ENCODE measurements around the gene PDCD1. TPM values are rescaled to one million over a fixed set of nuclear protein-coding genes. Genes with fewer than 3 reads are reported as not detected.

PDCD1 gene
- total and polyA plus RNA-seq, 10 of the 15 experiments (the other 5 are each of a cell fraction or from before 2014, with no cell fraction given) = 0.62 to 6.4 (median 2.9) TPM; not detected in 2

- TF ChIP-seq, protein P1, sequence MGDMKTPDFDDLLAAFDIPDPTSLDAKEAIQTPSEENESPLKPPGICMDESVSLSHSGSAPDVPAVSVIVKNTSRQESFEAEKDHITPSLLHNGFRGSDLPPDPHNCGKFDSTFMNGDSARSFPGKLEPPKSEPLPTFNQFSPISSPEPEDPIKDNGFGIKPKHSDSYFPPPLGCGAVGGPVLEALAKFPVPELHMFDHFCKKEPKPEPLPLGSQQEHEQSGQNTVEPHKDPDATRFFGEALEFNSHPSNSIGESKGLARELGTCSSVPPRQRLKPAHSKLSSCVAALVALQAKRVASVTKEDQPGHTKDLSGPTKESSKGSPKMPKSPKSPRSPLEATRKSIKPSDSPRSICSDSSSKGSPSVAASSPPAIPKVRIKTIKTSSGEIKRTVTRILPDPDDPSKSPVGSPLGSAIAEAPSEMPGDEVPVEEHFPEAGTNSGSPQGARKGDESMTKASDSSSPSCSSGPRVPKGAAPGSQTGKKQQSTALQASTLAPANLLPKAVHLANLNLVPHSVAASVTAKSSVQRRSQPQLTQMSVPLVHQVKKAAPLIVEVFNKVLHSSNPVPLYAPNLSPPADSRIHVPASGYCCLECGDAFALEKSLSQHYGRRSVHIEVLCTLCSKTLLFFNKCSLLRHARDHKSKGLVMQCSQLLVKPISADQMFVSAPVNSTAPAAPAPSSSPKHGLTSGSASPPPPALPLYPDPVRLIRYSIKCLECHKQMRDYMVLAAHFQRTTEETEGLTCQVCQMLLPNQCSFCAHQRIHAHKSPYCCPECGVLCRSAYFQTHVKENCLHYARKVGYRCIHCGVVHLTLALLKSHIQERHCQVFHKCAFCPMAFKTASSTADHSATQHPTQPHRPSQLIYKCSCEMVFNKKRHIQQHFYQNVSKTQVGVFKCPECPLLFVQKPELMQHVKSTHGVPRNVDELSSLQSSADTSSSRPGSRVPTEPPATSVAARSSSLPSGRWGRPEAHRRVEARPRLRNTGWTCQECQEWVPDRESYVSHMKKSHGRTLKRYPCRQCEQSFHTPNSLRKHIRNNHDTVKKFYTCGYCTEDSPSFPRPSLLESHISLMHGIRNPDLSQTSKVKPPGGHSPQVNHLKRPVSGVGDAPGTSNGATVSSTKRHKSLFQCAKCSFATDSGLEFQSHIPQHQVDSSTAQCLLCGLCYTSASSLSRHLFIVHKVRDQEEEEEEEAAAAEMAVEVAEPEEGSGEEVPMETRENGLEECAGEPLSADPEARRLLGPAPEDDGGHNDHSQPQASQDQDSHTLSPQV (IDR thresholded peaks at IDR 0.05) = no peak
Observed at GRCh38 chr2:241854342-241855244, 4.1 kb downstream of the PDCD1 start (continued).

DNA sequence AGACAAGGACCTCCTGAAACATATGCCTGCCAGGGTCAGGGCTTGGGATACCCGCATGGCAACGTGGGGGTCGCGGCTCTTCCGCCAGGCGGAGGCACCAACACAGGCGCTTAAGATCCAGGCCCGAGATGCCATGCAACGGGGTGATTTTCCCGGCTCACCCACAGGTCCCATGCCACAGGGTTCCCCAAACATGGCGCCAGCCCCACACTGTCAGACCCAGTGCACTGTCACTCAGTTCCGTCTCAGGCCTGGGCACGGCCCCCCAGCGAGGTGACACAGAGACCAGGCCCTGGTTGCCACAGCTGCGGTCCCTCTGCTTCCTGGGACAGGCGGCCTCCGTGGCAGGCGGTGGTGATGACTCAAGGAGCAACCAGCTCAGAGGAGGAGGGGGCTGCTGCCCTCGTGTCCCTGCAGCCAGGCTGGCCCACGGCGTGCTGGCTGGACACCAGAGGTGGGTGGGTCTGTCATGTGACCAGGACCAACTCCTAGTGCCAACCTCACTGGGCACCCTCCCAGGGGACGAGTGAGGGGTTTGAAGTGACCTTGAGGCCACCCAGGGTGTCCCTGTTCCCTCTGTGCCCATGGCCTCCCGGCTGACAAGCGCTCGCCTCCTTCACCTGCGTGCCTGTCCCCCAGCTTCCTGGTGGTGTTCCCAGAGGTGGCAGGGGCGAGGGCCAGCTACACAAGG is 4.9 kb downstream of the PDCD1 start:
- 41% methylated on average over 26 of the region's 27 CpGs for WGBS (ENCODE audit: insufficient coverage, insufficient replicate concordance, low lambda C conversion rate, missing lambda C conversion rate)
- no peak for DNase-seq (ENCODE audit: low read depth, low spot score)
- BruUV-seq (replicated peaks) = no TSS peak
- Histone ChIP-seq H3K27me3 (replicated peaks in 1 of 2; ENCODE audit: control insufficient read depth in 2 of 2, insufficient read depth in 2 of 2, low read length in 1 of 2) (no peaks in the 10 kb centered on the region), H3K4me2 (ENCODE audit: control insufficient read depth, insufficient read depth) (no peak overlapping the region), H3K4me3 (no peak overlapping the region), H2AFZ (ENCODE audit: control insufficient read depth, low read depth, low read length) (no peak overlapping the region), H3K4me1 (ENCODE audit: control insufficient read depth, insufficient read depth, low read length) (peaks cover 3% of the 10 kb centered on the region; the same call in 1 of the 2 replicates), H3K36me3 (ENCODE audit: control insufficient read depth in 2 of 2, insufficient read depth in 2 of 2, low read length in 1 of 2) (no peaks in the 10 kb centered on the region), H3K79me2 (ENCODE audit: control insufficient read depth, insufficient read depth, low read length) (peaks cover 4% of the 10 kb centered on the region), H3K27ac (ENCODE audit: control insufficient read depth, insufficient read depth) (no peak overlapping the region), H3K9me3 (replicated peaks; ENCODE audit: control insufficient read depth, insufficient read depth, low read length) (no peaks in the 10 kb centered on the region), H3K9ac (ENCODE audit: control insufficient read depth, insufficient read depth, low read length) (no peak overlapping the region), H4K20me1 (ENCODE audit: control insufficient read depth, insufficient read depth) (no peaks in the 10 kb centered on the region)
- intact Hi-C loops (cut with micrococcal nuclease; ENCODE audit: unreplicated experiment) = no loop called here
- ChIA-PET POLR2A (no interaction called here), CTCF (no interaction called here), SMC1A (ENCODE audit: uncharacterized antibody, unreplicated experiment) (interaction anchor here (1.1 kb wide), 1 partner anchor 17 kb away, joined by 3 read pairs; no protein-coding TSS in a partner anchor), RAD21 (ENCODE audit: unreplicated experiment) (no interaction called here)
- ATAC-seq = no peak
- FAIRE-seq = no peak
- in situ Hi-C loops (cut with MboI) = no loop called here
- TF ChIP-seq RAD51 (IDR thresholded peaks at IDR 0.05) (no peak), NRF1 (conservative IDR thresholded peaks at IDR 0.05; ENCODE audit: low read depth, low read length) (no peak), ELK1 (IDR thresholded peaks at IDR 0.05; ENCODE audit: low read depth, low read length) (no peak), NR2C1 (IDR thresholded peaks at IDR 0.05) (no peak), ZNF217 (IDR thresholded peaks at IDR 0.05) (no peak), KDM1A (IDR thresholded peaks at IDR 0.05; ENCODE audit: borderline replicate concordance) (no peak), MTA2 (IDR thresholded peaks at IDR 0.05; ENCODE audit: low read depth) (no peak), POU2F2 (IDR thresholded peaks at IDR 0.05; ENCODE audit: borderline replicate concordance, low read depth, low read length) (no peak)
- TF ChIP-seq, protein P2, sequence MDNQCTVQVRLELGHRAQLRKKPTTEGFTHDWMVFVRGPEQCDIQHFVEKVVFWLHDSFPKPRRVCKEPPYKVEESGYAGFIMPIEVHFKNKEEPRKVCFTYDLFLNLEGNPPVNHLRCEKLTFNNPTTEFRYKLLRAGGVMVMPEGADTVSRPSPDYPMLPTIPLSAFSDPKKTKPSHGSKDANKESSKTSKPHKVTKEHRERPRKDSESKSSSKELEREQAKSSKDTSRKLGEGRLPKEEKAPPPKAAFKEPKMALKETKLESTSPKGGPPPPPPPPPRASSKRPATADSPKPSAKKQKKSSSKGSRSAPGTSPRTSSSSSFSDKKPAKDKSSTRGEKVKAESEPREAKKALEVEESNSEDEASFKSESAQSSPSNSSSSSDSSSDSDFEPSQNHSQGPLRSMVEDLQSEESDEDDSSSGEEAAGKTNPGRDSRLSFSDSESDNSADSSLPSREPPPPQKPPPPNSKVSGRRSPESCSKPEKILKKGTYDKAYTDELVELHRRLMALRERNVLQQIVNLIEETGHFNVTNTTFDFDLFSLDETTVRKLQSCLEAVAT (IDR thresholded peaks at IDR 0.05) = no peak
- TF ChIP-seq, protein P3, sequence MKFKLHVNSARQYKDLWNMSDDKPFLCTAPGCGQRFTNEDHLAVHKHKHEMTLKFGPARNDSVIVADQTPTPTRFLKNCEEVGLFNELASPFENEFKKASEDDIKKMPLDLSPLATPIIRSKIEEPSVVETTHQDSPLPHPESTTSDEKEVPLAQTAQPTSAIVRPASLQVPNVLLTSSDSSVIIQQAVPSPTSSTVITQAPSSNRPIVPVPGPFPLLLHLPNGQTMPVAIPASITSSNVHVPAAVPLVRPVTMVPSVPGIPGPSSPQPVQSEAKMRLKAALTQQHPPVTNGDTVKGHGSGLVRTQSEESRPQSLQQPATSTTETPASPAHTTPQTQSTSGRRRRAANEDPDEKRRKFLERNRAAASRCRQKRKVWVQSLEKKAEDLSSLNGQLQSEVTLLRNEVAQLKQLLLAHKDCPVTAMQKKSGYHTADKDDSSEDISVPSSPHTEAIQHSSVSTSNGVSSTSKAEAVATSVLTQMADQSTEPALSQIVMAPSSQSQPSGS (IDR thresholded peaks at IDR 0.05; ENCODE audit: low read length) = no peak
